HFF-Myc (cell line): ENCODE data around the gene MT1M.

Experiments used
- DNase-seq: peaks from one replicate; pipeline ENCODE4 v3.0.0-alpha.2; 2011; ENCODE audit warnings: low read depth; ENCODE audit errors: extremely low read depth
- H3K4me3 ChIP-seq: replicated peaks from 2 replicates; pipeline ENCODE4 v1.5.1; 2011; ENCODE audit warnings: low read depth, mild to moderate bottlenecking, control low read depth, low read length
- TF ChIP-seq, protein P1 (sequence below): IDR thresholded peaks from 2 replicates; pipeline ENCODE4 v1.5.1; 2012; ENCODE audit warnings: mild to moderate bottlenecking, low read depth, low read length, control low read depth; ENCODE audit errors: missing control alignments

Gene MT1M

DNA sequence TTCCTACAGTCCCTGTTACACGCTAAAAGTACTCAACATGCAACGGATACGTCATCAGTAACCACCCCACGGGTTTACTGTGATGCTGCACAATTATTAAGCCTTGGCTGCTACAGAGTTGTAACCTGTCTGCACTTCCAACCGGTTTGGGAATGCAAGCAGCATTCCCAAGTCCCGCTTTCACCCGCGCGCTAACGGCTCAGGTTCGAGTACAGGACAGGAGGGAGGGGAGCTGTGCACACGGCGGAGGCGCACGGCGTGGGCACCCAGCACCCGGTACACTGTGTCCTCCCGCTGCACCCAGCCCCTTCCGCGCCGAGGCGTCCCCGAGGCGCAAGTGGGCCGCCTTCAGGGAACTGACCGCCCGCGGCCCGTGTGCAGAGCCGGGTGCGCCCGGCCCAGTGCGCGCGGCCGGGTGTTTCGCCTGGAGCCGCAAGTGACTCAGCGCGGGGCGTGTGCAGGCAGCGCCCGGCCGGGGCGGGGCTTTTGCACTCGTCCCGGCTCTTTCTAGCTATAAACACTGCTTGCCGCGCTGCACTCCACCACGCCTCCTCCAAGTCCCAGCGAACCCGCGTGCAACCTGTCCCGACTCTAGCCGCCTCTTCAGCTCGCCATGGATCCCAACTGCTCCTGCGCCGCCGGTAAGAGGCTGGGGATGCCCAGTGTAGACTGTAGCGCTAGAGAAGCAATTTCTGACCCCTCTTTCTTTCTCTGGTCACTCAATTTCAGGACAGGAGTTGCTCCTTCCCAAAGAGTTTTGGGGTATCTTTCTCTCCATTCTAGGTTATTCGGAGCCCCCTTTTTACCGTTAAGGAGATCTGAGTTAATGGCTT is 24.2 kb upstream of the MT1M start, which contains the start of gene MT2A:
TSS of gene MT2A (plus strand) at position 542 of the 833 bp plus-strand sequence. CDS start at position 614, 72 bp downstream.
- DNase-seq: peak; percentile 87
- TF ChIP-seq, protein P1, sequence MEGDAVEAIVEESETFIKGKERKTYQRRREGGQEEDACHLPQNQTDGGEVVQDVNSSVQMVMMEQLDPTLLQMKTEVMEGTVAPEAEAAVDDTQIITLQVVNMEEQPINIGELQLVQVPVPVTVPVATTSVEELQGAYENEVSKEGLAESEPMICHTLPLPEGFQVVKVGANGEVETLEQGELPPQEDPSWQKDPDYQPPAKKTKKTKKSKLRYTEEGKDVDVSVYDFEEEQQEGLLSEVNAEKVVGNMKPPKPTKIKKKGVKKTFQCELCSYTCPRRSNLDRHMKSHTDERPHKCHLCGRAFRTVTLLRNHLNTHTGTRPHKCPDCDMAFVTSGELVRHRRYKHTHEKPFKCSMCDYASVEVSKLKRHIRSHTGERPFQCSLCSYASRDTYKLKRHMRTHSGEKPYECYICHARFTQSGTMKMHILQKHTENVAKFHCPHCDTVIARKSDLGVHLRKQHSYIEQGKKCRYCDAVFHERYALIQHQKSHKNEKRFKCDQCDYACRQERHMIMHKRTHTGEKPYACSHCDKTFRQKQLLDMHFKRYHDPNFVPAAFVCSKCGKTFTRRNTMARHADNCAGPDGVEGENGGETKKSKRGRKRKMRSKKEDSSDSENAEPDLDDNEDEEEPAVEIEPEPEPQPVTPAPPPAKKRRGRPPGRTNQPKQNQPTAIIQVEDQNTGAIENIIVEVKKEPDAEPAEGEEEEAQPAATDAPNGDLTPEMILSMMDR: no peak
- H3K4me3 ChIP-seq: peak within 1 kb of the TSS; percentile 94

DNA sequence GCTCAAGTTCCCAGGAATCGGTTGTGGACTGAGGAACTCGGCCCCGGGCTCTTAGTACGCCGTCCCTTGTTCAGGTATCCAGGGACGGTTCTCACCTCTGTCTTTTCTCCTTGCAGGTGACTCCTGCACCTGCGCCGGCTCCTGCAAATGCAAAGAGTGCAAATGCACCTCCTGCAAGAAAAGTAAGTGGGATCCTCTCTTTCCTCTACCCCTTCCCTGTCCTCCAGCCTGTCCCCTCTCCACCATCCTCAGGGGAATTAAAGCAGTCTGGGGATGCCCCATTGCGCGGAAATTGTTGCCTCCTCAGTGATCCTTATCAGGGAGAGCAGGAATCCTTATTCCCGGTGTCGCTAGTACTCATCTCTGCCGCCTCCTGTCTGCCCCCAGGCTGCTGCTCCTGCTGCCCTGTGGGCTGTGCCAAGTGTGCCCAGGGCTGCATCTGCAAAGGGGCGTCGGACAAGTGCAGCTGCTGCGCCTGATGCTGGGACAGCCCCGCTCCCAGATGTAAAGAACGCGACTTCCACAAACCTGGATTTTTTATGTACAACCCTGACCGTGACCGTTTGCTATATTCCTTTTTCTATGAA is 23.5 kb upstream of the MT1M start:
- TF ChIP-seq, protein P1: no peak
- H3K4me3 ChIP-seq: peak overlapping the region; percentile 94
- DNase-seq: no peak

DNA sequence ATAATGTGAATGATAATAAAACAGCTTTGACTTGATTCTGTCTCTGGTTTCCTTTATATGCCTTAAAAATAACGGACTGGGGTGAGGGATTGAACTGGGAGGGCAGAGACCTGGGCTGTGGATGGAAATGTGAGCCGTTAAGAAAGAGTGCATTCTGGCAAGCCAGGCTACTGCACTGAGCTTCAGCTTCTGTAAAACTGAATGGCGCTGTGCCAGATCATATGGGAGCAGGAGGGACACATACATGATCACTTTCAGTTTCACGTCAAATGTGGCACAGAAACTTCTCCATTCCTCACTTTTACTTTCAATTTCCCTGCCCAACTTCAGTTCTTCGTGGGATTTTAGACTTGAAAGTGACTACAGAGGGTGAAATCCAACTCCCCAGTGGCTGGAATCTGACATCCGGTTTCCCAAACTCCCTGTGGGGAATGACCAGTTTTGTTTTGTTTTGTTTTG is 23.0 kb upstream of the MT1M start:
- DNase-seq: no peak
- TF ChIP-seq, protein P1: no peak
- H3K4me3 ChIP-seq: peak overlapping the region; percentile 94

DNA sequence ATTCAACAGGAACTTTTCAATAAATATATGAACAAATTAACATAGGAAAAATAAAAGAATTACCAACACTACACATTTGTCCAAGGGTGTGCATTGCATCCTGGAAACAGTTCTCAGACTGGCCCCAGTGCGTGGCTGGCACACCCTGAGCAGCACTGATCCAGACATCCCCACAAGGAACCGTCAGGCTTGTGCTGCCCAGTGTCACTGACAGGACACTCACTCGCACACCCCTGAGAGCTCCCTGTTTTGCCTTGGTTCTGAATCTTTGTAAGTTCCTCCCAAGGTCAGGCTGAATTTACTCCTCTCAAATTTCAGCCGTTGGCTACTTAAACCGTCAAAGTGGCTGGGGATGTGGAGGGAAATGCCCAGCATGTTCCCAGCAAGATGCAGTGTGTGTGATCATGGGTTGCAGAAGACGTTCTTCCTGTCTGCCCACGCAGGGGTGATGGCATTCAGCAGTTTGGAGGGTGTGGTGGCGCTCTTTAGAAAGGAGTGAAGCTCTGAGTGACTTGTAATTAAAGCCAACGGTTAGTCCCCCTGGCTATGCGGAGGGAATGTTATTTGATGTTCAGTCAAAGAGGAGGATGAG is 22.3 kb upstream of the MT1M start:
- H3K4me3 ChIP-seq: peak overlapping the region; percentile 94
- TF ChIP-seq, protein P1: no peak
- no peak for DNase-seq

DNA sequence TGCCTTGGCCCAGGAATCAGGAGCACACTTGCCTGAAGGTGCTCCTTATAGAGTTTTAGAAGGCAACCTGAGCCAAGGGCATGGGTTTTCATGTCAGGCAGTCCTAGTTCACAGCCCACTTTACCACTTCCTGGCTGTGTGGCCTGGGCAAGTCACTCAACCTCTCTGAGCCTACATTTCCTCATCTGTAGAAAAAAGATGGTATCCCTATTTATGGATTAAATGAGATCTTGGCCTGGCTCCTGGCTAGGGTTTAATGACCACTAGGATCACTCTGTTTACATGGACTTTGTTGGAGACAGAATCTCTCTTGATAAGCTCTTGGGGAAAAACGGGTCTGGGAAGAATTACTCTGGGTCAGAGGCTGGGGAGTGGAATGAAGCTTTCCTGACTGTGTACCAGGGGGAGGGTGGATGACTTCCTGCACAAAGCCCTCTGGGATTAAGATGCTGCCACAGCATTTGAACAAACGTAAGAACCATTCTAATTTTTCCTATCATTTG is 21.8 kb upstream of the MT1M start:
- DNase-seq: no peak
- TF ChIP-seq, protein P1: no peak
- peak overlapping the region; percentile 94 for H3K4me3 ChIP-seq

DNA sequence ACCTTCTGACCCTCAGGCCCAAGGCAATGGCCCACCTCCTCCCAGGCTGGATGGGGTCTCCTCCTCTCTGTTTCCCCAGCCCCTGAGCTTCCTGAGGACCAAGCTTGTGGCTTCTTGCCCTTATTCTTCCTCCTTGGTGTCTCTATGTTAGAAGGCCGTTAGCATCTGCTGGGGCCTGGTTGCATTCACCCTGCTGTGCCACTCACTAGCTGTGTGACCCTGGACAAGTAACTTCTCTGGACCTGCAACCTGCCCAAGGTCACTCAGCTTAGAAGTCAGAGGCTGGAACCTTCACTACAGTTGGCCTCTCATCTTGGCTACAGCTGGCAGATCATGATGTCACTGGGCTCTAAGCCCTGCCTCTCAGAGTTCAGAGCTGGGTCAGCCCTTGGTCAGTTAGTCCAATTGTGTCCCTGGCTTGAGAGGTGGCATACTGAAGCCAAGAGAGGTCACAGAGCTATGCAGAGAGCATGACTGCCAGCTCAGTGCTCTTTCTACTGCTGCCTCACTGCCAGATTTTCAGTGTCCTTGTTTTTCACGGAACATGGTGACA is 21.1 kb upstream of the MT1M start:
- no peak for DNase-seq
- TF ChIP-seq, protein P1: no peak
- H3K4me3 ChIP-seq: no peak overlapping the region
